Fibroblast of lung (primary cell): ENCODE data around the gene BCL11A. TPM values are rescaled to one million over a fixed set of nuclear protein-coding genes. Genes with fewer than 3 reads are reported as not detected.

Experiments used
- DNase-seq, 2 donors: peaks; one replicate each; pipeline versions ENCODE4 v3.0.0 to v3.0.0-alpha.2; 2010; ENCODE audit warnings: low read depth in 2 of 2
- H2AFZ ChIP-seq: 2 replicates; pipeline ENCODE4 v1.5.1; 2012; ENCODE audit warnings: low read length, control low read depth, inconsistent platforms
- H3K27ac ChIP-seq: 2 replicates; pipeline ENCODE4 v1.5.1; 2011; ENCODE audit warnings: low read length, control low read depth; ENCODE audit not compliant: insufficient read depth
- H3K27me3 ChIP-seq: 2 replicates; pipeline ENCODE4 v1.5.1; 2011; ENCODE audit warnings: mild to moderate bottlenecking, low read length; ENCODE audit not compliant: control insufficient read depth, insufficient read depth
- H3K36me3 ChIP-seq: 2 replicates; pipeline ENCODE4 v1.5.1; 2011; ENCODE audit warnings: low read length; ENCODE audit not compliant: control insufficient read depth, insufficient read depth
- H3K4me1 ChIP-seq: 2 replicates; pipeline ENCODE4 v1.5.1; 2011; ENCODE audit warnings: low read length; ENCODE audit not compliant: control insufficient read depth, insufficient read depth; ENCODE audit errors: extremely low read depth
- H3K4me2 ChIP-seq: 2 replicates; pipeline ENCODE4 v1.5.1; 2011; ENCODE audit warnings: low read length, control low read depth; ENCODE audit not compliant: insufficient read depth; ENCODE audit errors: extremely low read depth
- H3K4me3 ChIP-seq, 4 experiments: fragments of 200-600 bp in 1 of 4; sonication (generic) in 1 of 4; replicated peaks in 1 of 4; 2 replicates each; pipeline ENCODE4 v1.5.1; 2011 to 2016; ENCODE audit warnings: low read length in 4 of 4, low read depth in 3 of 4, mild to moderate bottlenecking in 3 of 4, control low read depth in 2 of 4, inconsistent platforms in 1 of 4, mixed read lengths in 1 of 4; ENCODE audit not compliant: insufficient read depth in 1 of 4; ENCODE audit errors: control extremely low read depth in 1 of 4
- H3K79me2 ChIP-seq: 2 replicates; pipeline ENCODE4 v1.5.1; 2012; ENCODE audit warnings: mild to moderate bottlenecking, low read length, inconsistent platforms; ENCODE audit not compliant: control insufficient read depth, insufficient read depth
- H3K9ac ChIP-seq: 2 replicates; pipeline ENCODE4 v1.5.1; 2011; ENCODE audit warnings: mild to moderate bottlenecking, low read length, control low read depth; ENCODE audit not compliant: insufficient read depth
- H3K9me3 ChIP-seq: 2 replicates; pipeline ENCODE4 v1.5.1; 2012; ENCODE audit warnings: low read depth, low read length; ENCODE audit not compliant: control insufficient read depth, insufficient read depth
- H4K20me1 ChIP-seq: 2 replicates; pipeline ENCODE4 v1.5.1; 2011; ENCODE audit warnings: low read length; ENCODE audit not compliant: control insufficient read depth, insufficient read depth; ENCODE audit errors: extremely low read depth
- CTCF ChIP-seq, 2 donors: IDR thresholded peaks in 1 of 2; conservative IDR thresholded peaks in 1 of 2; 1 replicate in 1 of 2; 2 replicates in 1 of 2; pipeline ENCODE4 v1.5.1; 2011 to 2012; ENCODE audit warnings: low read length in 2 of 2, control low read depth in 1 of 2, inconsistent platforms in 1 of 2, low read depth in 1 of 2, mild to moderate bottlenecking in 1 of 2
- EZH2 ChIP-seq: IDR thresholded peaks from 2 replicates; pipeline ENCODE4 v1.5.1; 2012; ENCODE audit warnings: low read length, control low read depth, mild to moderate bottlenecking; ENCODE audit errors: missing control alignments
- polyA plus RNA-seq, 2 donors: library from polyadenylated mRNA; depleted of rRNA in 1 of 2; stranded (reverse) in 1 of 2; unstranded in 1 of 2; fragments of >200 nt; gene quantifications; 2 replicates each; pipeline ENCODE4 v1.2.1, GENCODE V29; 2011 to 2012; ENCODE audit warnings: missing spikeins in 1 of 2
- total RNA-seq: library from RNA; depleted of rRNA; stranded (reverse); fragments of >200 nt; gene quantifications from 2 replicates; pipeline ENCODE4 v1.2.1, GENCODE V29; 2014

BCL11A gene
- total and polyA plus RNA-seq, 2 donors (not counting 1 experiment from before 2014, with no cell fraction given): 0.09 to 0.17 TPM

- H4K20me1 ChIP-seq: no peaks in the 10 kb centered on the region
- H3K79me2 ChIP-seq: no peaks in the 10 kb centered on the region
- no peak overlapping the region for H3K27ac ChIP-seq
These were observed 55.2 kb downstream of the BCL11A start for GRCh38 chr2:60498127-60498815.

GRCh38 chr2:60497500-60497899 lies 56.0 kb downstream of the BCL11A start:
- no peak for TF ChIP-seq CTCF (conservative IDR thresholded peaks at IDR 0.05 in 1 of 2, IDR thresholded peaks at IDR 0.05 in 1 of 2; ENCODE audit: low read depth in 1 of 2, low read length in 2 of 2)
- TF ChIP-seq EZH2: no peak
- DNase-seq: no peak
- no peak overlapping the region for H3K27ac ChIP-seq
- H3K4me3 ChIP-seq: no peak overlapping the region
- H3K36me3 ChIP-seq: no peaks in the 10 kb centered on the region
- H3K9me3 ChIP-seq: no peaks in the 10 kb centered on the region
- H3K4me2 ChIP-seq: no peak overlapping the region
- no peak overlapping the region for H3K9ac ChIP-seq
- no peaks in the 10 kb centered on the region for H4K20me1 ChIP-seq
- H2AFZ ChIP-seq: no peak overlapping the region
- no peaks in the 10 kb centered on the region for H3K4me1 ChIP-seq
- no peaks in the 10 kb centered on the region for H3K79me2 ChIP-seq
- no peaks in the 10 kb centered on the region for H3K27me3 ChIP-seq

More at GRCh38 chr2:60498127-60498815, 55.2 kb downstream of the BCL11A start:
- Histone ChIP-seq H3K36me3 (no peaks in the 10 kb centered on the region), H3K4me3 (no peak overlapping the region), H3K9me3 (no peaks in the 10 kb centered on the region), H3K9ac (no peak overlapping the region), H3K4me1 (no peaks in the 10 kb centered on the region), H3K4me2 (no peak overlapping the region), H3K27me3 (no peaks in the 10 kb centered on the region), H2AFZ (no peak overlapping the region)
- DNase-seq: no peak
- TF ChIP-seq CTCF (conservative IDR thresholded peaks at IDR 0.05 in 1 of 2, IDR thresholded peaks at IDR 0.05 in 1 of 2; ENCODE audit: low read depth in 1 of 2, low read length in 2 of 2): no peak
- no peak for TF ChIP-seq EZH2

GRCh38 chr2:60496956-60497355 lies 56.5 kb downstream of the BCL11A start:
- no peaks in the 10 kb centered on the region for H4K20me1 ChIP-seq
- H3K79me2 ChIP-seq: no peaks in the 10 kb centered on the region
- no peak overlapping the region for H3K4me3 ChIP-seq
- no peak overlapping the region for H3K9ac ChIP-seq
- TF ChIP-seq CTCF (conservative IDR thresholded peaks at IDR 0.05 in 1 of 2, IDR thresholded peaks at IDR 0.05 in 1 of 2; ENCODE audit: low read depth in 1 of 2, low read length in 2 of 2): no peak
- TF ChIP-seq EZH2: no peak
- no peaks in the 10 kb centered on the region for H3K36me3 ChIP-seq
- H3K27me3 ChIP-seq: no peaks in the 10 kb centered on the region
- H3K4me2 ChIP-seq: no peak overlapping the region
- no peak overlapping the region for H3K27ac ChIP-seq
- H2AFZ ChIP-seq: no peak overlapping the region
- H3K9me3 ChIP-seq: no peaks in the 10 kb centered on the region
- DNase-seq: no peak
- H3K4me1 ChIP-seq: no peaks in the 10 kb centered on the region
